Lower lobe of right lung (tissue), 2 donors: Measurements from ENCODE around the gene C19orf12. TPM values are rescaled to one million over a fixed set of nuclear protein-coding genes. Genes with fewer than 3 reads are reported as not detected.

Source experiments
- ATAC-seq, 2 donors: fragments of 200-7000 bp; cut with Tn5 transposase; one replicate each; pipeline ENCODE4 v1.9.1; 2020 to 2022; ENCODE audit warnings: mild to moderate bottlenecking in 2 of 2, moderate library complexity in 2 of 2
- DNase-seq: peaks from one replicate; pipeline ENCODE4 v3.0.0-alpha.2; 2020
- H3K27ac ChIP-seq: fragments of 200-600 bp; one replicate; pipeline ENCODE4 v1.8.0; 2022
- H3K27me3 ChIP-seq: fragments of 200-600 bp; one replicate; pipeline ENCODE4 v1.8.0; 2022; ENCODE audit warnings: low read depth
- H3K36me3 ChIP-seq: fragments of 200-600 bp; one replicate; pipeline ENCODE4 v1.8.0; 2022; ENCODE audit warnings: mild to moderate bottlenecking
- H3K4me1 ChIP-seq: fragments of 200-600 bp; one replicate; pipeline ENCODE4 v1.8.0; 2022
- H3K4me3 ChIP-seq: fragments of 200-600 bp; one replicate; pipeline ENCODE4 v1.8.0; 2022; ENCODE audit warnings: mild to moderate bottlenecking
- H3K9me3 ChIP-seq: fragments of 200-600 bp; one replicate; pipeline ENCODE4 v1.8.0; 2022
- CTCF ChIP-seq: fragments of 200-600 bp; IDR thresholded peaks from one replicate; pipeline ENCODE4 v1.8.0; 2022; ENCODE audit warnings: antibody characterized with exemption, mild to moderate bottlenecking
- intact Hi-C: fragments of 100-400 bp; cut with DNase I; formaldehyde crosslinking; loops from one replicate; pipeline ENCODE4 v1.11.0; 2022
- total RNA-seq: library from RNA; stranded (reverse); fragmentation: NEBNext Ultra II Directional; extraction: Animal tissue kit (Norgen Biotek cat#: 25700); gene quantifications from one replicate; pipeline ENCODE4 v1.2.1, GENCODE V29; 2021
- donor health status: DM: no; HTN: yes; CAD: no; lungs with severe emphysema.

C19orf12 gene
- total RNA-seq, 1 donor from 2014 or later, result 19.2 TPM

DNA sequence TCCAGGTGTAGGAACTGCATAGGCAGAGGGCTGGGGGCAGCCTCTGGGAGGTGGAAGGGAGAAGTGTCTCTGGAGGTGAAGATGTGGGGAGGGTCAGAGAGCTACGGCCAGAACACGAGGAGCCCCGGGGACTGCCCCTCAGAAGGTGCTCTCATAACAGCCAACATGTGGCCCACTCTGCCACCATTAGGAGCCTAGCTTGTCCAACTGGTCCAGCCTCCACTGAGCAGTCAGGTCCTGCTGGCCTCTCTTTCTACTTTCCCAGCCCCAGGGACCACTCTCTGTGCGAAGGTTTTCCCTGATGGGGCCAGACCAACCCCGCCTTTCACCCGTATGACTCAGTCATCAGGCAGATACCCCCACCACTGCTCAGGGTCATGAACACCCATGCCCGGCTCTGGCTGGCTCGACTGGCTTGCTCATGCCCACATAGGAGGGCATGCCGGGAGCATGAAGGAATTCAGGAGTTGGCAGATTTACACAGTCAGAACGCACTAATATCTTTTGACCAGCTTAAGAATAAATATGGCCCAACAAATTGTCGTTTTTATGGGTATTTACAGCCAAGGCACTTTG lies 37.5 kb upstream of the C19orf12 start:
- Histone ChIP-seq H3K36me3 (no peaks in the 10 kb centered on the region), H3K27ac (no peak overlapping the region), H3K27me3 (no peaks in the 10 kb centered on the region), H3K4me1 (no peaks in the 10 kb centered on the region), H3K9me3 (no peaks in the 10 kb centered on the region), H3K4me3 (no peak overlapping the region)
- TF ChIP-seq CTCF, result no peak
- ATAC-seq (no peak), DNase-seq (no peak)
- intact Hi-C loops, result no loop called here

GRCh38 chr19:29751932-29752331 lies 36.9 kb upstream of the C19orf12 start:
- Histone ChIP-seq H3K27ac (no peak overlapping the region), H3K36me3 (no peaks in the 10 kb centered on the region), H3K4me1 (no peaks in the 10 kb centered on the region), H3K27me3 (no peaks in the 10 kb centered on the region), H3K4me3 (no peak overlapping the region), H3K9me3 (no peaks in the 10 kb centered on the region)
- DNase-seq (no peak), ATAC-seq (no peak)
- intact Hi-C loops, result no loop called here
- TF ChIP-seq CTCF, result no peak

DNA sequence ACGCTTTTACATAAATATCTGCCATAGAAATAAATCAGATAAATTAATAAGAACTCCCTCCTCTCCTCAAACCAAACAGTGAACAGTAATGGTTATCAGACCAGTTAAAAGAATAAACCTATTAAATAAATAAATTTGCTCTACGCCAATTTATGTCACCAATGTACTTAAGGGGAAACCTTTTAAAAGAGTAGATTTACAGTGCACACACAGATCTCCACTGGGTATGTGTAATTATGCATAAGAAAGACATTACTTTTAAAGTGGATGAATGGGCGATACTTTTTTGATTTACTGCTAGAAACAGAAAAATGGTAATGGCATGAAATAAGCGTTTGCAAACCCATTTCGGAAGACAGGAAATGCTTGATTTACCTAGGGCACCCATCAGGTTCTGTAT lies 34.9 kb upstream of the C19orf12 start:
- no peaks in the 10 kb centered on the region for H3K9me3 ChIP-seq
- H3K36me3 ChIP-seq, result no peaks in the 10 kb centered on the region
- DNase-seq (no peak), ATAC-seq (no peak)
- no peak for TF ChIP-seq CTCF
- no peak overlapping the region for H3K27ac ChIP-seq
- intact Hi-C loops, result no loop called here
- no peaks in the 10 kb centered on the region for H3K4me1 ChIP-seq
- H3K4me3 ChIP-seq, result no peak overlapping the region
- no peaks in the 10 kb centered on the region for H3K27me3 ChIP-seq

GRCh38 chr19:29748996-29749849 lies 34.2 kb upstream of the C19orf12 start:
- intact Hi-C loops, result loop anchor here (10.0 kb wide), 1 partner anchor 126 kb away; no protein-coding TSS in a partner anchor
- ATAC-seq (no peak), DNase-seq (no peak)
- no peak overlapping the region for H3K4me3 ChIP-seq
- no peaks in the 10 kb centered on the region for H3K27me3 ChIP-seq
- no peak for TF ChIP-seq CTCF
- no peaks in the 10 kb centered on the region for H3K9me3 ChIP-seq
- H3K27ac ChIP-seq, result no peak overlapping the region
- H3K4me1 ChIP-seq, result no peaks in the 10 kb centered on the region
- H3K36me3 ChIP-seq, result no peaks in the 10 kb centered on the region

- ATAC-seq (no peak), DNase-seq (no peak)
- no peaks in the 10 kb centered on the region for H3K9me3 ChIP-seq
- H3K27ac ChIP-seq, result no peak overlapping the region
- TF ChIP-seq CTCF, result no peak
- no peak overlapping the region for H3K4me3 ChIP-seq
- intact Hi-C loops, result loop anchor here (10.0 kb wide), 1 partner anchor 130 kb away; no protein-coding TSS in a partner anchor
- peaks cover 7% of the 10 kb centered on the region for H3K27me3 ChIP-seq
- H3K4me1 ChIP-seq, result no peaks in the 10 kb centered on the region
- H3K36me3 ChIP-seq, result no peaks in the 10 kb centered on the region
These were observed 30.2 kb upstream of the C19orf12 start for GRCh38 chr19:29745253-29745652.
